Naive thymus-derived CD4-positive, alpha-beta T cell (primary cell): ENCODE results near the gene NAA30. TPM values are rescaled to one million over a fixed set of nuclear protein-coding genes. Genes with fewer than 3 reads are reported as not detected.

Experiments used
- ATAC-seq: fragments of 150-1000 bp; cut with Tn5 transposase; 2 replicates; pipeline ENCODE4 v1.10.0; 2021; ENCODE audit warnings: mild to moderate bottlenecking, moderate library complexity
- CTCF ChIA-PET: fragments of 350-600 bp; sonication (Branson Sonifier 250); formaldehyde crosslinking; loops from one replicate; lab custom pipeline; 2021; ENCODE audit warnings: antibody characterized with exemption; lab: Charles Lee
- POLR2A ChIA-PET: fragments of 350-600 bp; sonication (Branson Sonifier 250); formaldehyde crosslinking; loops from one replicate; lab custom pipeline; 2021; ENCODE audit warnings: antibody characterized with exemption, inconsistent platforms; lab: Charles Lee
- DNase-seq, 9 donors: peaks; one replicate each; pipeline versions ENCODE4 v3.0.0 to v3.0.0-alpha.2; 2020 to 2022; ENCODE audit warnings: mixed read lengths in 1 of 9
- H3K27ac ChIP-seq: one replicate; pipeline ENCODE4 v1.7.0; 2013; ENCODE audit warnings: mild to moderate bottlenecking, low read depth, low read length, moderate library complexity
- H3K27me3 ChIP-seq, 2 donors: one replicate each; pipeline ENCODE4 v1.7.0; 2013; ENCODE audit warnings: low read length in 2 of 2, mild to moderate bottlenecking in 2 of 2, moderate library complexity in 2 of 2; ENCODE audit not compliant: control insufficient read depth in 2 of 2, insufficient read depth in 2 of 2
- H3K36me3 ChIP-seq, 3 experiments: 1 replicate in 2 of 3; 2 replicates in 1 of 3; pipeline ENCODE4 v1.7.0; 2013; ENCODE audit warnings: low read length in 3 of 3, mild to moderate bottlenecking in 3 of 3, moderate library complexity in 1 of 3; ENCODE audit not compliant: insufficient read depth in 3 of 3, control insufficient read depth in 2 of 3
- H3K4me1 ChIP-seq, 2 donors: one replicate each; pipeline ENCODE4 v1.7.0; 2013; ENCODE audit warnings: low read length in 2 of 2, mild to moderate bottlenecking in 2 of 2, moderate library complexity in 1 of 2; ENCODE audit not compliant: control insufficient read depth in 2 of 2, insufficient read depth in 2 of 2
- H3K4me3 ChIP-seq: 2 replicates; pipeline ENCODE4 v1.7.0; 2013; ENCODE audit warnings: mild to moderate bottlenecking, low read length
- H3K9me3 ChIP-seq, 3 experiments: 1 replicate in 2 of 3; 2 replicates in 1 of 3; pipeline ENCODE4 v1.7.0; 2013; ENCODE audit warnings: low read length in 3 of 3; ENCODE audit not compliant: control insufficient read depth in 2 of 3
- H3K27ac Mint-ChIP-seq, 9 donors: one replicate each; pipeline ENCODE4 v1.8.0; 2020 to 2022; ENCODE audit warnings: mixed read lengths in 9 of 9, mild to moderate bottlenecking in 8 of 9, moderate library complexity in 5 of 9, inconsistent platforms in 2 of 9
- H3K27me3 Mint-ChIP-seq, 5 donors: one replicate each; pipeline ENCODE4 v1.8.0; 2021 to 2022; ENCODE audit warnings: mixed read lengths in 5 of 5, mild to moderate bottlenecking in 1 of 5
- H3K36me3 Mint-ChIP-seq, 5 donors: one replicate each; pipeline ENCODE4 v1.8.0; 2020 to 2022; ENCODE audit warnings: mixed read lengths in 5 of 5, mild to moderate bottlenecking in 3 of 5, inconsistent platforms in 1 of 5
- H3K4me1 Mint-ChIP-seq, 7 donors: one replicate each; pipeline ENCODE4 v1.8.0; 2020 to 2022; ENCODE audit warnings: mixed read lengths in 7 of 7, mild to moderate bottlenecking in 3 of 7, inconsistent platforms in 1 of 7
- H3K4me3 Mint-ChIP-seq, 10 donors: one replicate each; pipeline ENCODE4 v1.8.0; 2020 to 2022; ENCODE audit warnings: mild to moderate bottlenecking in 10 of 10, mixed read lengths in 10 of 10, moderate library complexity in 6 of 10, inconsistent platforms in 2 of 10
- H3K9me3 Mint-ChIP-seq, 11 donors: one replicate each; pipeline ENCODE4 v1.8.0; 2020 to 2022; ENCODE audit warnings: mixed read lengths in 11 of 11, mild to moderate bottlenecking in 4 of 11, inconsistent platforms in 1 of 11, moderate library complexity in 1 of 11
- intact Hi-C, 2 donors: fragments of 100-400 bp; cut with micrococcal nuclease; formaldehyde crosslinking; loops; one replicate each; pipeline ENCODE4 v1.15.1; 2023
- polyA plus RNA-seq, 2 donors: library from polyadenylated mRNA; unstranded; fragments of 300-500 nt; fragmentation: Illumina TruSeq; gene quantifications; one replicate each; pipeline ENCODE4 v1.2.3, GENCODE V29; 2021
- total RNA-seq, 6 experiments: library from RNA in 5 of 6; stranded (reverse) in 5 of 6; gene quantifications; 1 replicate in 5 of 6; 2 replicates in 1 of 6; pipeline ENCODE4 v1.2.3 and lab custom pipeline; 2021 to 2026

NAA30 gene
- total and polyA plus RNA-seq, 7 experiments from 2014 or later = 7.3 to 19.6 (median 15.9) TPM

DNA sequence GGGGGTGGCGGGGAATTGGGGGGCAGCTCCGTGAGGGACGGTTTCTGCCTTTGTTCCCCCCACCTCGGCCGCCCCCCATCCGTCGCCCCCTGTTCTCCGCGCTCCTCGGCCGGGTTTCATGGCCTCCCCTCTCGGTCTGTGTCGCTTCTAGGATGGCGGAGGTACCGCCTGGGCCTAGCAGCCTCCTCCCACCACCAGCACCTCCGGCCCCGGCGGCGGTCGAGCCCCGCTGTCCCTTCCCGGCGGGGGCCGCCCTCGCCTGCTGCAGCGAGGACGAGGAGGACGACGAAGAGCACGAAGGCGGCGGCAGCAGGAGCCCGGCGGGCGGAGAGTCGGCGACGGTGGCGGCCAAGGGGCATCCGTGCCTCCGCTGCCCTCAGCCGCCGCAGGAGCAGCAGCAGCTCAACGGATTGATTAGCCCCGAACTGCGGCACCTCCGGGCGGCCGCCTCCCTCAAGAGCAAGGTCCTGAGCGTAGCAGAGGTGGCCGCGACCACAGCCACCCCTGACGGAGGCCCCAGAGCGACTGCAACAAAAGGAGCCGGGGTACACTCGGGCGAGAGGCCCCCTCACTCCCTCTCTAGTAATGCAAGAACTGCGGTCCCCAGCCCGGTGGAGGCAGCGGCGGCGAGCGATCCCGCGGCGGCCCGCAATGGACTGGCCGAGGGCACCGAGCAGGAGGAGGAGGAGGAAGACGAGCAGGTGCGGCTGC, 575 bp downstream of the NAA30 start:
- Mint-ChIP-seq H3K4me1 (peaks cover 31 to 61% (median 40%) of the 10 kb centered on the region in 7 donors), H3K4me3 (peak overlapping the region; percentile 86 to 98 (median 94)), H3K27ac (peak overlapping the region in 8 of 9 donors; percentile 59 to 97 (median 92)), H3K36me3 (peaks cover 0 to 8% (median 0%) of the 10 kb centered on the region in 5 donors), H3K27me3 (no peaks in the 10 kb centered on the region), H3K9me3 (no peaks in the 10 kb centered on the region)
- H3K4me3 ChIP-seq = peak overlapping the region; percentile 68
- DNase-seq = peak; percentile 25 to 60 (median 48)
- POLR2A ChIA-PET = interaction anchor here (1.2 to 3.1 kb wide), 3 partner anchors 9 to 122 kb away, joined by 5 to 17 read pairs (median 6); partner anchors contain the start of genes AP5M1 and EXOC5
- peak overlapping the region; percentile 72 for H3K27ac ChIP-seq
- peak; percentile 49 for ATAC-seq
- CTCF ChIA-PET = interaction anchor here (0.6 kb wide), 1 partner anchor 17 kb away, joined by 3 read pairs; no protein-coding TSS in a partner anchor
- peaks cover 0 to 6% (median 0%) of the 10 kb centered on the region in 3 experiments for H3K36me3 ChIP-seq
- H3K4me1 ChIP-seq = peaks cover 11 to 13% of the 10 kb centered on the region in 2 donors
- no peaks in the 10 kb centered on the region for H3K9me3 ChIP-seq
- intact Hi-C loops = loop anchor here (1.0 to 10.0 kb wide), 16 partner anchors 122 to 1956 kb away; partner anchors contain the start of genes KIAA0586 (in 2 of the 2), TIMM9 (in 2 of the 2), TMEM260 (in 2 of the 2) and AP5M1 (in 1 of the 2)
- H3K27me3 ChIP-seq = no peaks in the 10 kb centered on the region

DNA sequence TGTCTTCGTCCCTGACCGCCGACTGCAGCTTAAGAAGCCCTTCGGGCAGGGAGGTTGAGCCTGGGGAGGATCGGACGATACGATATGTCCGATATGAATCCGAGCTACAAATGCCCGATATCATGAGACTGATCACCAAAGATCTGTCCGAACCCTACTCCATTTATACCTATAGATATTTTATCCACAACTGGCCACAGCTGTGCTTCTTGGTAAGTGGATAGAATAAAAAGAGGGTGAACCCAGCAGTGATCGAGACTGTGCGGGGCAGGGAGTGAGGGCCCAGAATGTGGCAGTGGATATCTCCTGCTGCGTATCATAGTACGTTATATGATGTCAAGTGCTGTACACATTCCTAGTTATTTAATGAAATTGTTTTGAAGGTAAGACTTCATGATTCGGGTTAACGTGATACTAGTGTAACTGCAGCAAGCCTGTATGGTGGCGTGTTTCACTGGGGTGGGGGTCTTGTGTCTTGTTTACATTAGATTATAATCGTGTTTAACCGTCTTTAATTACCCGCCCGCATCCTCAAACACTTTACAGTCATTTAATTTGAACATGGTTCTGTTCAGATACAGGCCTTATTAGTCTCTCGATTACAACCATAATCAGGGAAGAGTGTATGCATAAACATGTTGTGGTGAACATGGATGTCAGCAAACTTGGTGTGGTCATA, 1.3 kb downstream of the NAA30 start:
- intact Hi-C loops = loop anchor here (2.0 to 10.0 kb wide), 8 partner anchors 187 to 1957 kb away; partner anchors contain the start of genes DAAM1 (in 1 of the 2), DACT1 (in 1 of the 2), KIAA0586 (in 1 of the 2) and PELI2 (in 1 of the 2)
- H3K27ac Mint-ChIP-seq = peak overlapping the region; percentile 25 to 97 (median 75)
- no peak for ATAC-seq
- ChIA-PET POLR2A (interaction anchor here (3.1 kb wide), 1 partner anchor 123 kb away, joined by 17 read pairs; the partner anchor contains the start of genes AP5M1 and EXOC5), CTCF (no interaction called here)
- Histone ChIP-seq H3K4me3 (peak overlapping the region; percentile 68), H3K9me3 (no peaks in the 10 kb centered on the region), H3K4me1 (peaks cover 11 to 13% of the 10 kb centered on the region in 2 donors), H3K36me3 (peaks cover 0 to 6% (median 0%) of the 10 kb centered on the region in 3 experiments), H3K27me3 (no peaks in the 10 kb centered on the region), H3K27ac (peak overlapping the region; percentile 72)
- no peaks in the 10 kb centered on the region for H3K9me3 Mint-ChIP-seq
- peak in 2 of 9 donors; percentile 2 to 16 for DNase-seq
- H3K4me3 Mint-ChIP-seq = peak overlapping the region; percentile 86 to 98 (median 94)
- H3K36me3 Mint-ChIP-seq = peaks cover 0 to 12% (median 3%) of the 10 kb centered on the region in 5 donors
- H3K27me3 Mint-ChIP-seq = no peaks in the 10 kb centered on the region
- H3K4me1 Mint-ChIP-seq = peaks cover 31 to 65% (median 41%) of the 10 kb centered on the region in 7 donors

DNA sequence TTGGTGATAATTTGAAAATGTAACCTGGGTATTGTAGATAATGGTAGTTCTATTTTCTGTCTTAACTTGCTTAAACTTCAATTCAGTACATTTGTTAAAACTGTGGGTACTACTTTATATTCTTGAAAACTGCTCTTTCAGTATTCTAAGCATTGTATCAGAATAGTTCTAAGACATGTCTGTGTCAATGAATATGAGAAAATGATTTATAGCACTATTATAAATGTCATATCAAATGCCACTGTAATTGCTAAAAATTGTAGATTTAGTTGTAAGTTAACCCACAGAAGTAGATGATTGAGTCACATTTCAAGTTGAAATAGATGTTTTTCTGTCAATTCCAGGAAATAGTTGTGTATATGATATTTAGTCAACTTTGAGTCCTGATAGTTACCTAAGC, 2.4 kb downstream of the NAA30 start:
- peak overlapping the region; percentile 52 to 98 (median 94) for H3K4me3 Mint-ChIP-seq
- no peak overlapping the region for H3K27ac ChIP-seq
- no peak for DNase-seq
- no peaks in the 10 kb centered on the region for H3K9me3 ChIP-seq
- no peaks in the 10 kb centered on the region for H3K27me3 Mint-ChIP-seq
- H3K4me1 Mint-ChIP-seq = peaks cover 31 to 66% (median 43%) of the 10 kb centered on the region in 7 donors
- H3K4me1 ChIP-seq = peaks cover 11 to 13% of the 10 kb centered on the region in 2 donors
- peaks cover 0 to 17% (median 4%) of the 10 kb centered on the region in 5 donors for H3K36me3 Mint-ChIP-seq
- no peaks in the 10 kb centered on the region for H3K27me3 ChIP-seq
- H3K36me3 ChIP-seq = peaks cover 0 to 6% (median 0%) of the 10 kb centered on the region in 3 experiments
- intact Hi-C loops = loop anchor here (5.0 to 10.0 kb wide), 5 partner anchors 188 to 1958 kb away; partner anchors contain the start of genes DAAM1 (in 1 of the 2), DACT1 (in 1 of the 2), KIAA0586 (in 1 of the 2) and TIMM9 (in 1 of the 2)
- no peaks in the 10 kb centered on the region for H3K9me3 Mint-ChIP-seq
- no peak for ATAC-seq
- no peak overlapping the region for H3K4me3 ChIP-seq
- H3K27ac Mint-ChIP-seq = peak overlapping the region in 4 of 9 donors; percentile 25 to 38 (median 26)
- ChIA-PET CTCF (no interaction called here), POLR2A (no interaction called here)

DNA sequence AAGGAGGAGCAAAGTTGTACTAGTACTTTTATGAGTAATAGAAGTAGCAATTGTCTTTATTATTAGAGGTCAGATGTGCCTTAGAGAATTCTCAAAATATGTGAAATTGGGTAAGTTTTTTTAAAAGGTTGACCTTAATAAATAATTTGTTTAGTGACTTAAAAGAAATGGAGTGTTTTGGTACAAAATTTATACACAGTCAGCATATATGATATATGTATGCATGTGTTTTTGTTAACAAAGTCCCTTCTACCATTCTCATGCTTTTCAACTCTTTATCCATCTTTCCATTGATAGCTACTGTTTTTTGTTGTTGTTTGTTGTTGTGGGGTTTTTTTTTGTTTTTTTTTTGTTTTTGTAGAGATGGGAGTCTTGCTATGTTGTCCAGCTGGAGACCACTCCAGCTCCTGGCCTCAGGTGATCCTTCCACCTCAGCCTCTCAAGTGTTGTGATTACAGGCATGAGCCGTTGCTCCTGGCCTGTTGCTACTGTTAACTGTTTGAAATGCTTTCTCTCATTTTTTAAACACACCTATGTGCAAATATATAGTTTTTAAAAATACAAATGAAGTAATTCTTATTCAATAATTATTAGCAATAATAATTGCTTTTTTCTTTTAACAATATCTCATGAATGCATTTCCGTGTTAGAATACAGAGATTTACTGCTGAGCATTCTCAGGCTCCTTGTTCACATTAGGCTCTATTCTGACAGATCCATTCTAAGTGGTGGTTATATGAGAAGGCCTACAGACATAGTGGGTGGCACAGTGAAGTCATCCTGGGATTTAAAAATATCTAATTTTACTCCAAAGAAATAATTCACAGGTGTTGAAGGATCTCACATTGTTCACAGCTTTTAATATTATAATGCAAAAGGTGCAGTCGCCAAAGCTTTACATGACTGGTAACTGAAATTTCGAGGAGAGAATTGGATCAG, 10.4 kb downstream of the NAA30 start:
- intact Hi-C loops = no loop called here
- Histone ChIP-seq H3K4me3 (no peak overlapping the region), H3K27me3 (no peaks in the 10 kb centered on the region), H3K4me1 (peaks cover 0 to 4% of the 10 kb centered on the region in 2 donors), H3K27ac (no peak overlapping the region), H3K36me3 (peaks cover 0 to 5% (median 5%) of the 10 kb centered on the region in 3 experiments), H3K9me3 (no peaks in the 10 kb centered on the region)
- H3K36me3 Mint-ChIP-seq = peaks cover 8 to 37% (median 15%) of the 10 kb centered on the region in 5 donors
- ATAC-seq = no peak
- CTCF ChIA-PET = no interaction called here
- no peaks in the 10 kb centered on the region for H3K27me3 Mint-ChIP-seq
- POLR2A ChIA-PET = interaction anchor here (1.9 kb wide), 1 partner anchor 10 kb away, joined by 5 read pairs; the partner anchor contains the start of gene NAA30
- peaks cover 13 to 48% (median 41%) of the 10 kb centered on the region in 7 donors for H3K4me1 Mint-ChIP-seq
- no peak overlapping the region for H3K4me3 Mint-ChIP-seq
- H3K9me3 Mint-ChIP-seq = no peaks in the 10 kb centered on the region
- DNase-seq = no peak
- H3K27ac Mint-ChIP-seq = peak overlapping the region in 2 of 9 donors; percentile 1 to 57

DNA sequence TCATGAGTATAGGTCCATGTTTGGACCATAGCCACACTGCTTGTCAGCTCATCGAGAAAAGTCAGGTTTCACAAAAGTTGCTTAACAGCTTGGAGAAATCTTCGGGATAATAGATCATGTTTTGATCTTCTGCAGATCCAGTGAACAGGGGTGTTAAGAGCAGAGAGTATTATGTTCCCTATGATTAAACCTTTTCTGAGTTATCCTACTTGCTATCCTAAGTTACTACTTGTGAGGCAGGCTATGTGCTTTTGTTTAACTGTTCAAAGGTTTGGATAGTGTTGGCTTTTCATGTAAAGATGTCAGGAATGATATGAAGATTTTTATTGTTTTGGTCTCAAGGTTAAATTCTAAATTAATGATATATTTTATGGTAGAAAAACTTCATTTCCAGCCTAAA, 11.1 kb downstream of the NAA30 start:
- no peaks in the 10 kb centered on the region for H3K27me3 Mint-ChIP-seq
- H3K4me3 ChIP-seq = no peak overlapping the region
- no peak overlapping the region for H3K4me3 Mint-ChIP-seq
- DNase-seq = no peak
- CTCF ChIA-PET = no interaction called here
- no peak overlapping the region for H3K27ac Mint-ChIP-seq
- H3K27ac ChIP-seq = no peak overlapping the region
- H3K9me3 ChIP-seq = no peaks in the 10 kb centered on the region
- ATAC-seq = no peak
- H3K27me3 ChIP-seq = no peaks in the 10 kb centered on the region
- no peaks in the 10 kb centered on the region for H3K9me3 Mint-ChIP-seq
- POLR2A ChIA-PET = no interaction called here
- H3K36me3 Mint-ChIP-seq = peaks cover 8 to 40% (median 13%) of the 10 kb centered on the region in 5 donors
- H3K36me3 ChIP-seq = peaks cover 0 to 5% (median 5%) of the 10 kb centered on the region in 3 experiments
- intact Hi-C loops = no loop called here
- H3K4me1 Mint-ChIP-seq = peaks cover 13 to 48% (median 40%) of the 10 kb centered on the region in 7 donors
- H3K4me1 ChIP-seq = peaks cover 0 to 4% of the 10 kb centered on the region in 2 donors
